ENCODE results near the gene ZBTB7C.

Gene ZBTB7C

DNA sequence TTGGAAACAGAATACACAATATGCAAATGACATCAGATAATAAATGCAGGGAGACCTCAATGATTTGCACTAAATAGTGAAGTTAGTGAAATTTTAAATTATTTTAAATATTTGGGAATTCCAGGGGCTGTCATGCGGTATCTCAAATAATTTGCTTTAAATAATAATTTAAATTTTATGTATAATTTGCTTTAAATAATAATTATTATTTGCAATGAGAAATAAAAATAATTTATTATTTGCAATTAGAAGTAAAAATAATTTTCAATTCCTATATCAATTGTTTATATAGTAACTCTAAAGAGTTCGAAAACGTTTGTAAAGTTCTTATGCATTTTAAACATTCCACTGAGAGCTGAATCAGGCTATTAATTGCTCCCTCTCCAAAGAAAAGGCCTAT, 226.4 kb downstream of the ZBTB7C start:
- no peak overlapping the region for H3K4me3 ChIP-seq (replicated peaks; ENCODE audit: low read depth, low read length)
- no peak for DNase-seq (ENCODE audit: extremely low read depth, low read depth)
- no peak for TF ChIP-seq CTCF (IDR thresholded peaks at IDR 0.05; ENCODE audit: low read depth, low read length, missing control alignments)

DNA sequence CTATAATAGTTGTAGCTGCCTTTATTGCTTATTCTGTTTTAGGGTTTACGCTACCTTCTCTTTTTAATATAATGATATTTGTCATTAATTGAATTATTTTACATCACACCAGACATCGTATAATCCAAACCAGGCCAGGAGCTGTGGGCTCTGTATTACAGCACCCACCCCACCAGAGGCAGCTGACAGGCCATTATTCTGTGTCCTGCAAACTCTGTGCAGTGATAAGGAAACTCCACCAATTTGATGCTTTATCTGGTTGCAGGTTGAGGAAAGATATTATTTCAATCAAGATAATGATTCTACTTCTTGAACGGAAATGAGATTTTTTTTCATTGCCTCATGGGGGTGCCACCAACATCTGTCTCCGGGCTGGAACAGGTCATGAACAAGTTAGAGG, 227.3 kb downstream of the ZBTB7C start:
- no peak for TF ChIP-seq CTCF (IDR thresholded peaks at IDR 0.05; ENCODE audit: low read depth, low read length, missing control alignments)
- no peak for DNase-seq (ENCODE audit: extremely low read depth, low read depth)
- H3K4me3 ChIP-seq (replicated peaks; ENCODE audit: low read depth, low read length) = no peak overlapping the region

- no peak for TF ChIP-seq CTCF (IDR thresholded peaks at IDR 0.05; ENCODE audit: low read depth, low read length, missing control alignments)
Observed at GRCh38 chr18:48181087-48181823, 227.9 kb downstream of the ZBTB7C start.

GRCh38 chr18:48179666-48180065, 229.5 kb downstream of the ZBTB7C start:
- no peak for TF ChIP-seq CTCF (IDR thresholded peaks at IDR 0.05; ENCODE audit: low read depth, low read length, missing control alignments)
- no peak overlapping the region for H3K4me3 ChIP-seq (replicated peaks; ENCODE audit: low read depth, low read length)
- no peak for DNase-seq (ENCODE audit: extremely low read depth, low read depth)

More at GRCh38 chr18:48181087-48181823, 227.9 kb downstream of the ZBTB7C start:
- DNase-seq (ENCODE audit: extremely low read depth, low read depth) = no peak
- no peak overlapping the region for H3K4me3 ChIP-seq (replicated peaks; ENCODE audit: low read depth, low read length)

GRCh38 chr18:48179001-48179400, 230.2 kb downstream of the ZBTB7C start:
- DNase-seq (ENCODE audit: extremely low read depth, low read depth) = no peak
- no peak for TF ChIP-seq CTCF (IDR thresholded peaks at IDR 0.05; ENCODE audit: low read depth, low read length, missing control alignments)
- H3K4me3 ChIP-seq (replicated peaks; ENCODE audit: low read depth, low read length) = no peak overlapping the region

DNA sequence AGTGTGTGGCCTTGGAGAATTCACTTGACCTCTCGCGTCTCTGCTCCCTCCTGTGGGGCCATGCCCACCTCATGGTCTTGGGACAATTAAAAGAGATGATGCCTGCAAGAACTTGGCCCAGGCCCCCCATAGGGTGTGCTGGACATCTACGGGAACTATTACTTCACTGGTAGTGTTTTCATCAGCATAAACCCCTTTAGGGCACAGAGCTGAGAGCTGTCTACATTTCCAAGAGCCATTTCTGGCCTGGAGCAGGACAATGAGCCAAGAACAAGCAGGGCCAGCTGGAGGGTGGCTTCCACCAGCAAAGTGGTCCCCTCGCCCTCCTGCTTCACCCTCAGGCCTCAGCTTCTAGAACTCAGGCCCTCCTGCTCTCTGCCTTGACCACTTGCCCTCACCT, 232.3 kb downstream of the ZBTB7C start:
- no peak overlapping the region for H3K4me3 ChIP-seq (replicated peaks; ENCODE audit: low read depth, low read length)
- no peak for DNase-seq (ENCODE audit: extremely low read depth, low read depth)
- TF ChIP-seq CTCF (IDR thresholded peaks at IDR 0.05; ENCODE audit: low read depth, low read length, missing control alignments) = no peak

DNA sequence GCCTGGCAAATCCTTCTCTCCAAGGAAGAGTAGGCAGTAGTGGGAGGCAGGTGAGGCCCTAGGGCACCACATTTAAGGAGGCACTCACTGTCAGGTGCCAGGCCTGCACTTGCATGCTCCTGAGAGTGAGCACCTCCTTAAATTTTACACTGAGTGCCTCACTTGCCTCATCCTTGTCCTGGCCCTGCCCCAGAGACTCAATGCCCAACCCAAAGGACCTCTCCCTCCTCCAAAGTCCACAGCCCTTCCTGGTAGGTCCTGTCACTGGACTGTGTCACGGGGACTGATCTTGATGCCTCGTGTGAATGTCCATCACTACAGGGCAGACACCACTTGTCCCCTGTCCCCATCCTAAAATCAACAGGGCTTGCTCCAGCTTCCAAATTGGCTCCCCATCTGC, 235.6 kb downstream of the ZBTB7C start:
- no peak for TF ChIP-seq CTCF (IDR thresholded peaks at IDR 0.05; ENCODE audit: low read depth, low read length, missing control alignments)
- H3K4me3 ChIP-seq (replicated peaks; ENCODE audit: low read depth, low read length) = no peak overlapping the region
- DNase-seq (ENCODE audit: extremely low read depth, low read depth) = no peak

All from HFF-Myc (cell line).